NCI-H2029 treated with DMSO at 0.1 percent for 48 hours (cell line): ENCODE measurements around the gene PEX16.

ENCODE experiments used
- DNase-seq: peaks from one replicate; lab custom pipeline; 2025; lab: John Stamatoyannopoulos, UW

The PEX16 gene

DNA sequence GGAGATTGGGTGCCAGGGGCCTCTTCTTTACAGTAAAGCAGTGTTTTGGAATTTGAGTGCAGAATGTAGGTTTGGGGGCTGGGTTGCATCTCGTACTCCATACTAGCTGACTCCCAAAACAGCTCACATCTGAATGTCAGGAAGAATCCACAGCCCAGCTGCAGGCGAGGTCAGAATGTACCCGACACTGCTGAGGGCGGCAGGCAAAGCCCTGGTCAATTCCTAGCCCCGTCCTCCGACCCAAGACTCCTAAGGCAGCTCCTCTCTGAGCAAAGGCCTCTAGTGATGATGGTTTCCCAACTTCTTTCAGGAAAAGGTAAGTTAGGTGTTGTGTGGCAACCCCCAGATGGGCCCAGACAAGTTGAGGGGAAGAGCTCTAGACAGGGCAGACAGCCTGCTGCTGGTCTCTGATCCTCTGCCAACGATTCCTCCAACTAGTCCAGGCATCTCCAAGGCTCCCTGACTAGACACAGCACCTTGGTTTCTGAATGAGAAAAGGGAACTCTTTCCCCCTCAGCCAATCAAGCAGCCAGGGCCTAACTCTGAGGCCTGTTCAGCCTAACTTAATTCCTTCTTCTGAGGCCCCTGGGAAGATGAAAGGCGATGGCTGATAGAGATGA lies 13.4 kb upstream of the PEX16 start:
- no peak for DNase-seq

DNA sequence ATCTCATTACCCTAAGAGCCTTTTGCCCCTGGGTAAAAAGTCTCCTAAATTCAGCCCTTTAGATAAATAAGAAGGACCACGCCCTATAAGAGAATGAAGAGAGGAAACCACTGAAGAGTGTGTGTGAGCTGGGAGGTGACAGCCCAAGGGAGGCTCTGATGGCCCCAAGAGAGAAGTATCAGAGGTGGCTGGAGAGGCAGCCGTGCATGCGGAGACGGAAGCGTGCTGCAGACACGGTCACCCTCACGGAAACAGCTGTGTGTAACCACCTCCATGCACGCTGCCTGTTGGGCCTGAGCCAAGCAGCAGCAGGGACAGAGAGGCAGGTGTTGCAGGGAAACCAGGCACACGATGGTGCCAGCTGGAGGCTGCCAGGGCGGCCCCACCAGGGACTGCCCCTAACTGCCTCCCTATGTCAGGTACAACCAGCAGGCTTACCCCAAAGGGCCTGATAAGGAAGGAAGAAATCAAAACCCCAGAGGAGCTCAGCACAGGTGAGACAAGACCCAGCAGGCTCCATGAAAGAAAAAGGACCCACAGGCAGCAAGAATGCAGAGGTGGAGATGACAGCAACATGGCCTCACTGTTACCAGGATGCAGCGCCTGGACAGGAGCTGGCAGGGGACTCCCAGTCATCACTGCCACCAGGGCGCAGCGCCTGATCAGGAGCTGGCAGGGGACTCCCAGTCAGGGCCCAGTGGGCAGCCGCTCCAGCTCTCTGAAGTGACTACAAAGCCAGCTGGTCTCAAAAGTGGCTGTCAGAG lies 12.5 kb upstream of the PEX16 start:
- peak; percentile 68 for DNase-seq

DNA sequence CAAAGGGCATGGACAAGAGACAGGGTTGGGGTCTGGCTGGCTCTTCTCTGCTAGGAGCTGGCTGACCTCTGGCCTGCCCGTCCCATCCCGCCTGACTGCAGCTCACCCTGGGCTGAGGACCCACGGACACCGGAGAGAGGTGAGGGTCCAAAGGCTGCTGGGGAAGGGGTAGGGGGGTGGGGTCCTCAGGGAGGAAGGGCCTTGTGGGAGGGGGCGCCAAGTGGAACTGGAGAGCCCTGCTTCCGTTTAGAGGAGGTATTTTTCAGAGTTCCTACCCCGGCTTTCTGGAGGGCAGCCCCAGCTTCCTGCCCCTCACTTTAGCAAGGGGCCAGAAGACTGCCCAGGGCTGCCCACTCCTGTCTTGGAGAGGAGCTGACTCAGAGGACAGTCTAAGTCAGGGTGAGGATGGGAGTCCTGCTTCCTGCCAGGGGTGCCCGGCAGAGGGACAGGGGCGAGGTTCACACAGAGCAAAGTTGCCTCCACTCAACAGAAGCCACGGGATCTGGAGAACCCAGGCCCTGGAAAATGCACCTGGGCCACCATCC lies 11.9 kb upstream of the PEX16 start:
- DNase-seq = no peak

DNA sequence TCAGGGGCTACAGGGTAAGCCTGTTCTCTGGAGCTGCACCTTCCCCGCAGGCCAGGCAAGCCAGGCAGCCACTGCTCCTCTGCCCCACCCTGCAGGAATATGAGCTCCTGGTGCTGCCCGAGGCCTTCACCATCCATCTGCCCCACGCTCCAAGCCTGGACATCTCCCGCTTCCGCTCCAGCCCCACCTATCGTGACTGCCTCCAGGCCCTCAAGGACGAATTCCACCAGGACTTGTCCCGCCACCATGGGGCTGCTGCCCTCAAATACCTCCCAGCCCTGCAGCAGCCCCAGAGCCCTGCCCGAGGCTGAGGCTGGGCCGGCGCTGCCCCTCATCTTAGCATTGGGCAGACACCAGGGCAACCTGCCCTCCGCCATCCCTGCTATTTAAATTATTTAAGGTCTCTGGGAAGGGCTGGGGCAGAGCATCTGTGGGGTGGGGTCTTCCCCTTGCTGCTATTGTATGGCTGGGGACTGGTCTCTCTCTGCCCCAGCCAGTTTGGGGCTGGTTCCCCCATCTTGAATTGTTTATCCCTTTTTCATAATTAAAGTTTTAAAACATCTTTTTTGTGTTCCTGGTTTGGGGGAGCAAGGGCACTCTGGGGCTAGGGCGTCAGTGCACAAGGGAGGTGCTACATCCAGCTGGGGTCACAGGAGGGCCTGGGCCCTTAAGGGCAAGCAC lies 11.0 kb upstream of the PEX16 start:
- DNase-seq = no peak

DNA sequence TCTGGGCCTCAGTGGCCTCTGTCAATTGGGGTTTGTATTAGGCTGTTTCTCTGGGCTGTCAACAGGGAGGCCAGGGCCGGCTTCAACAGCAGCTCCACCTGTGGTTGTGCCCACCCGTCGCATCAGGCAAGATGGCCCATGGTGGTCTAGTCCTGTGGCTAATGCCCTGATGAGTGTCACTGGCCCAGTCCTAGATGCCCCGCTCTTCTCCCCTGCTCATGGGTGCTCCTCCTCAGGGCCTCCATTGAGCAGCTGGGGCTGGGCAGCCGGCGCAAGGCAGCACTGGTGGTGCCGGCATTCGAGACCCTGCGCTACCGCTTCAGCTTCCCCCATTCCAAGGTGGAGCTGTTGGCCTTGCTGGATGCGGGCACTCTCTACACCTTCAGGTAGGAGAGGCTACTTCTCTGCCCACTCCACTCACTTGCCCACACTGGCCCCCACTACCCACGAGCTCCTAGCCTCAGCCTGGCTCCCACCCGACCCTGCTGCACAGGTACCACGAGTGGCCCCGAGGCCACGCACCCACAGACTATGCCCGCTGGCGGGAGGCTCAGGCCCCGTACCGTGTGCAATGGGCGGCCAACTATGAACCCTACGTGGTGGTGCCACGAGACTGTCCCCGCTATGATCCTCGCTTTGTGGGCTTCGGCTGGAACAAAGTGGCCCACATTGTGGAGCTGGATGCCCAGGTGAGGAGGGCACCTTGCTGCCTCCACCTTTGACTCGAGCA lies 10.2 kb upstream of the PEX16 start:
- no peak for DNase-seq

DNA sequence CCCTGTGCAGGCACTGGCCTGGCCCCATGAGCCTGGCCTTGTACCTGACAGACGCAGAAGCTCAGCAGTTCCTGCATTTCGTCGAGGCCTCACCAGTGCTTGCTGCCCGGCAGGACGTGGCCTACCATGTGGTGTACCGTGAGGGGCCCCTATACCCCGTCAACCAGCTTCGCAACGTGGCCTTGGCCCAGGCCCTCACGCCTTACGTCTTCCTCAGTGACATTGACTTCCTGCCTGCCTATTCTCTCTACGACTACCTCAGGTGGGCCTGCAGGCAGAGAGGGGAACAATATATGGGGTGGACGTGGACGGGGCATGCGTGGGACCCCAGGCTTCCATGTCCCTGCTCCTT lies 9.6 kb upstream of the PEX16 start:
- DNase-seq = no peak

DNA sequence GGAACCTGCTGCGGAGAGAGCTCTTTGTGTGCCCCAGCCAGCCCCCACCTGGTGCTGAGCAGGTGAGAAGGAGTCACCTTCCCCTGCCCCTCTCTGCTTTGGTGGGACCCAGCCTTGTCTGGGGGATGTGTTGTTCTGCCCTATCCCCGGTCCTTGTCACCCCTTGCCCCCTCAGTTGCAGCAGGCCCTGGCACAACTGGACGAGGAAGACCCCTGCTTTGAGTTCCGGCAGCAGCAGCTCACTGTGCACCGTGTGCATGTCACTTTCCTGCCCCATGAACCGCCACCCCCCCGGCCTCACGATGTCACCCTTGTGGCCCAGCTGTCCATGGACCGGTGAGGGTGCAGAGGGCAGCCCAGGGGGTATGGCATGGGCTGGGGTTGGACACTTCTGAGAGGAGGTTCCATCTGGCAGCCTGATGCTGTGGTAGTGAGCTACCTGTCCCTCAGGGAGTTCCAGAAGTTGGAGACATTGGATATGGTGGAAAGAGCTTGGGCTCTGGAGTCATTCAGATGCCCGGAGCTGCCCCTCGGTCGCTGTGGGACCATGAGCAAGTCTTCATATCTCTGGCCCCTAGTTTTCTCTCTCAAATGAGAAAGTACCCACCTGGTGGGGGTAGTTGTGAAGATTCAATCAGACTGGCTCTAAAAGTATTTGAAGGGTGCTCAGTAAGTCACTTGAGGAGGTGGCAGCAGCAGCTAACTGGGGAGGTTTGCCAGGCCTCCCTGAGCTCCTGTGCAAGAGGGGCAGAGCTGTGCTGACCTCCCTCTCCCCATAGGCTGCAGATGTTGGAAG lies 9.1 kb upstream of the PEX16 start:
- DNase-seq = no peak

DNA sequence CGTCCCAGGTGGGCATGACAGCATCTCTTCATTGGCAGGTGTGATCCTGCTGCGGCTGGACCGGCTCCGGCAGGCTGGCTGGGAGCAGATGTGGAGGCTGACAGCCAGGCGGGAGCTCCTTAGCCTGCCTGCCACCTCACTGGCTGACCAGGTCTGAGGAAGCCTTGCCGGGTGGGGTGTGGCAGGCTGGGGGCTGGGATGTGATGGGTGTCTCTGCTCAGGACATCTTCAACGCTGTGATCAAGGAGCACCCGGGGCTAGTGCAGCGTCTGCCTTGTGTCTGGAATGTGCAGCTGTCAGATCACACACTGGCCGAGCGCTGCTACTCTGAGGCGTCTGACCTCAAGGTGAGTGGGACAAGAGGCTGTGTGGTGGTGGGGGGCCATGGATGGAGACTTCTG lies 8.3 kb upstream of the PEX16 start:
- no peak for DNase-seq

DNA sequence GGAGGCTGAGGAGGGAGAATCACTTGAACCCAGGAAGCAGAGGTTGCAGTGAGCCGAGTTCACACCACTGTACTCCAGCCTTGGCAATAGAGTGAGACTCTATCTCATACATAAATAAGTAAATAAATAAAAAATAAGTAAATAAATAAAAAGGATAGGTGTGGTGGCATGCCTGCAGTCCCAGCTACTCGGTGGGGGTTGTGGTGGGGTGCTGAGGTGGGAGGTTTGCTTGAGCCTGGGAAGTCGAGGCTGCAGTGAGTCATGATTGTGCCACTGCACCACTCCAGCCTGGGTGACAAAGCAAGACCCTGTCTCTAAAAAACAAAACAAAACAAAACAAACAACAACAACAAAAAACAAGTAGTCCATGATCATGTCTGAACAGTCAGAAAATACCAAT lies 7.9 kb upstream of the PEX16 start:
- no peak for DNase-seq

DNA sequence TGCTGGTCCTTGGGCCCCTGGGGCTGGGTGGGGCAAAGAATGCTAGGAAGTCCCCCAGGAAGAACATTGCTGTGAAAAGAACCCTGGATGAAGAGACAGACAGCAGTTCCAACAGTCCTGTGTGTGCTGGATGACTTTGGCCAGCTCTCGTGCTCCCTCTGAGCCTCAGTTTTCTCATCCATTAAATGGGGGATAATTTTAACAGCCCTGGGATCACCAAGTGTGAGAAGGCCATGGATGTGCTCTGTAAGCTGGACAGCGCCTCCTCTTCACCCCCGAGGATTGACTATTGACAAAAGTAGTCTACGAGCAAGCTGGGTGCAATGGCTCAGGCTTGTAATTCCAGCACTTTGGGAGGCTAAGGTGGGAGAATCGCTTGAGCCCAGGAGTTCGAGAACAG lies 7.2 kb upstream of the PEX16 start:
- no peak for DNase-seq

DNA sequence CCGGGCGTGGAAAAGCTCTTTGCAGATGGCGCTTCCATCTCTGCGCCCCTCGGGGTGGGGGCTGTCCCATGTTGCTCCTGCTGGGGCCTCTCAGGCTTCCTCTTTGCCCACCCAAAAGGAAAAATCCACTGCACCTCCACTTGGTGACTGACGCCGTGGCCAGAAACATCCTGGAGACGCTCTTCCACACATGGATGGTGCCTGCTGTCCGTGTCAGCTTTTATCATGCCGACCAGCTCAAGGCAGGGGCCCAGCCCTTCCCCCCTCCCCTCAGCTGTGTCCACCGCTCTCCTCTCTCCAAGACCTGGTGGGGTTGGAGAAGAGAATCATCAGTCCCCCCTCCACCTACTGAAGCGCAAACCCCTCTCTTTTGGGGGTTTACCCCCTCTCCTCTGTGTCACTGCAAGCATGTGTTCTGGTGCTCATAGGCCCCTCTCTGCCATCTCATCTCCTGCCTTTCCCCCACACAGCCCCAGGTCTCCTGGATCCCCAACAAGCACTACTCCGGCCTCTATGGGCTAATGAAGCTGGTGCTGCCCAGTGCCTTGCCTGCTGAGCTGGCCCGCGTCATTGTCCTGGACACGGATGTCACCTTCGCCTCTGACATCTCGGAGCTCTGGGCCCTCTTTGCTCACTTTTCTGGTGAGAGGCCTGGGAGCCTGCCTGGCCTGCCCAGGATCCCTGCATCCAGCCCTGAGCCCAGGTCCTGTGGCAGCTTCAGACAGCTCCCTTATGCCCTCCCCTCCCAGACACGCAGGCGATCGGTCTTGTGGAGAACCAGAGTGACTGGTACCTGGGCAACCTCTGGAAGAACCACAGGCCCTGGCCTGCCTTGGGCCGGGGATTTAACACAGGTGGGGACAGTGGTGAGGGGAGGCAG lies 6.6 kb upstream of the PEX16 start:
- DNase-seq = no peak

DNA sequence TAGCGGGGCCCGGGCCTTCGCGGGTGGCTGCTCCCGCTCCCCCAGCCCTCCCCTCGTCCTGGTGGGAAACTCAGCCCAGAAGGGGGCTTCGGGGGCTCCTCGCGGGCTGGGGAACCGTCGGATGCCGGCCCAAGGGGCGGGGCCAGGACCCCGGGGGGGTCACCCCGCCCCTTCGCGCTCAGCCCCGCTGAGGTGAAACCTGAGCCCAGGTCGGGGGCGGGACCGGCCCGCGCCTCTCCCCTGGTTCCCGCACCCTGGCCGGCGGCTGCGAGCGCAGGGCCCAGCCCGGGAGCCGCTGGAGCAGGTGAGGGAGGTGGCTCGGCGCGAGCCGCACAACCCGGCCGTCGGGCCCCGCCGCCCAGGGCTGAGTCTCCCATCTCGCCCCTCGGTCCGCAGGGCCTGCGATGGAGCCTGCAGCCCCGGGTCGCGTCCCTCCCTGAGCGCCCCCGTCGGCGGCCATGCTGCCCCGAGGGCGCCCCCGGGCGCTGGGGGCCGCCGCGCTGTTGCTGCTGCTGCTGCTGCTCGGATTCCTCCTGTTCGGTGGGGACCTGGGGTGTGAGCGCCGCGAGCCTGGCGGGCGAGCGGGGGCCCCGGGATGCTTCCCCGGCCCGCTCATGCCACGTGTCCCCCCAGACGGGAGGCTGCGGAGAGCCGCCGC lies 4.9 kb upstream of the PEX16 start, which contains the start of gene LARGE2:
LARGE2 (plus strand) TSS at position 232 of the 658 bp plus-strand sequence; CDS start at position 459, 227 bp downstream.
- no peak for DNase-seq

DNA sequence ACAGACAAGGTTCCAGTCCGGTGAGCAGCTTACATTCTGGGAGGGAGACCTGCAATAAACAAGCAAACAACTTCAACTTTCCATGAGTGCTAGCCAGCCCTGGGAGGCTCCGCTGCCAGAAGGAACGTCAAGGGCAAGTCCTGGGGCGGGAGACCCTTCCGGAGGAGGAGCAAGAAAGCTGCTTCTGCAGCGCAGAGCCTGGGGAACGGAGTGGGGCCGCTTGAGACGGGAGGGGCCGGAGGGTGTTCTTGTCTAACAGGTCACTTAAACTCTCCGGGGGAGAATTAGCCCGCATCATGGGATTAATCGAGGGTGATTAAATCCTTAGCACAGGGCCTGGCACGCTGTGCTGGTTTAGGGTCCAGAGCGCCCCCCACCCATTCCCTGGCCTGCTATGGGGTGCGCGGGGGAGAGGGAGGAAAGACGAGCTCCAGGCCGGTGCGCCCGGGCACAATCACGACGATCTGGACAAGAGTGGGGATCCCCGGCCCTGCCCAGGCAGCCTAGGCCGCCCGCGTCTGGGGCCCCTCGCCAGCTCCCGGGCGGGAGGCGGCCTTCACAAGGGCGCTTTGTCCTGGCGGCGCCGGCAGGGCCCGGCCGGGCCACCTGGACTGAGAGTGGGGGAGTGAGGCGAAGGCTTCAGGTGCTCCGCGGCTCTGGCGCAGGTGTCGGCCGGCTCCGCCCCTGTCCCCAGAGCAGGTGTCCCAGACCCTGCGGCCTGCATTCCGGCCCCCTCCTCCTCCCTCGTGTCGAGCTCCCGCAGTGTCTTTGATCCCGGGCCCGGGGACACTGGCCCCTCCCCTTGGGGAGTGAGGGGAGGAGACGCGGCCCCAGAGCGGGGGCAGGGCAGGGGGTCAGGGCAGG lies 4.1 kb upstream of the PEX16 start:
- DNase-seq = peak; percentile 79

DNA sequence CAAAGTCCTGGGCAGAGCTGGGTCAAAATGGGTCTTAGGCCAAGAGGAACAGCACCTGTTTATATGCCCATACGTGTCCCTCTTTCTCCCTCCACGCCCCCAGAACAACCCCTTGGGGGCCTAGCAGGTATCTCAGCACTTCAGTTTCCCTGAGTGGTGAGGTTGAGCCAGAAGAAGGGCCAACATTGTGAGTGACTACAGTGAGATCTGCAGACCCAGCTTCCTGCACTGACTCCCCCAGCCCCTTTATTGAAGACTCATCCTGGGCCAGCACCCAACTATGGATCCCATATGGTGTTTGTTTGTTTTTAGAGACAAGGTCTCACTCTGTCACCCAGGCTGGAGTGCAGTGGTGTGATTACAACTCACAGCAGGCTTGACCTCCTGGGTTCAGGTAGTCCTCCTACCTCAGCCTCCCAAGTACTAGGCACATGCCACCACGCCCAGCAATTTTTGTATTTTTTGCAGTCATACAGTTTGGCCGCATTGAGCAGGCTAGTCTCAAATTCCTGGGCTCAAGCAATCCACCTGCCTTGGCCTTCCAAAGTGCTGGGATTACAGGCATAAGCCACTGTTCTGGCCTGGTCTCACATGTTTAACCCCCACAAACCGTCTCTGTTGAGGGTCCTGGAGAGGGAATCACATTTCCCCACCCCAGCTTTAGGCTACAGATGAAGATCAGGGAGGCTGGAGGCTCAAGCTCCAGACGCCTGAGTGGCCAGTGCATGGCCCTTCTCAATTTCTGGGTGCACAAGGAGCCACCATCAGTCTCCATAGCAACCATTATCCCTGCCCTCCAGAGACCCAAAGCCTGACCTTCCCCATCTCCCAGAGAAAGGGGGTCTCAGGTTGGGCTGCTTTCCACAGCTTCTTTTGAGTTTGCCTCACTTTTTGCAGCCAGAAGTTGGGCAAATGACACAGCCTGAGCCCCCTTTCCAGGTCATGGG lies 3.1 kb upstream of the PEX16 start:
- DNase-seq = no peak

DNA sequence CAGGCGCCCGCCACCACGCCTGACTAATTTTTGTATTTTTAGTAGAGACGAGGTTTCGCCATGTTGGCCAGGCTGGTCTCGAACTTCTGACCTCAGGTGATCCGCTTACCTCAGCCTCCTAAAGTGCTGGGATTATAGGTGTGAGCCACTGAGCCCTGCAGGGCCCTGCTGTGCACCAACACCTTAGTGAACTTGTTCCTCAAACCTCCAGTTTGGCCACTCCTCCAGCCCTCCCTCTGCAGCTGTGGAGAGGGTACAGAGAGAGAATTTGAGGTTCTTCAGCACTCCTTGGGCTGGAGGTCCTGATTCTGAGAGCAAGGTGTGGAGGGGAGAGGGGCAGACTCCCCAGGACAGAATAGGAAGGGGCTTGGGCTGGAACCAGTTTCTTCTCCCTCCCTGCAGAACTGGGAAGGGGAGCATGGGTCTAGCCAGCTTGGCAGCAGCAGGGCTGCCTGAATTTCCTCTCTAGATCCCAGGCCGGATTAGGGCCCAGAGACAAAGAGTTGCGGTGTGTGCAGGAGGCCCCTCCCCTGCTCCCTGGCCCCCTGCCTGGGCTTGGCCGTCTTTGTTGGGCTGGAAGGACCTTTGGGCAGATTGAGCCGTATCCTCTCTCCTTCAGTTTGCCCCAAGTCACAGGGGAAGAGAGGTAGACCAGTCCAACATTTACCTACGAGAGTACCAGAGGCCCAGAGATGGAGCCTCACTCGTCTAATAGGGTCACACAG lies 2.3 kb upstream of the PEX16 start:
- DNase-seq = no peak

DNA sequence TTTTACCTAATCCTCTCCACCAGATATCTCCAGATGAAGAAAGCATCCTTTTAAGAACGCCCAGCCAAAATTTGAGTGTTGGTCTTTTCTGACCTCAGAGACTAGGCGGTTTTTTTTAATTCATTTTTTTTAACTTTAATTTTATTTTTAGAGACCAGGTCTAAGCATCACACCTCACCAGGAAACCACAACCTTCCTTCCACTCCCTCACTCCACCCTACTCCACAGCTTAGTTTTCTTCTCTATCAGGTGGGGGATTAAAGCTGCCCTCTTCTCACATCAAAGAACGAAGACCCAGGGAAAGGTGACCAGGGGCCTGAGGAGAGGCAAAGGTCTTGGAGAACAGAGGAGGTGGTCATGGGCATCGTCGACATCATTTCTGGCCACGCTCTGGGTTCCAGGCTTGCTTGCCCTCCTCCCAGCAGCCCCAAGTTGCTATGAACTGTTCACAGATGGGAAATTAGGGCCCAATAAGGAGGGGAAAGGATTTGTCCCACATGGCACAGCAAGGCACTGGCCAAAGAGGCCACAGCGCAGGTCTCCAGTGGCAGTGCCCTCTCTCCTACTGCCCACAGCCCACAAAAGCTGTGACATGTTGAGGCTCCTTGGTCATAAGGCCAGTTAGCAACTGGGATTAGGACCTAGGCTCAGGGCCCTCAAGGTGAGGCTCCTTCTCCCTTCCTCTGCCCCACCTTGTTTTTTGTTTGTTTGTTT lies 1.4 kb upstream of the PEX16 start:
- DNase-seq = no peak
